ENCODE measurements around the gene B3GALT6. TPM values are rescaled to one million over a fixed set of nuclear protein-coding genes. Genes with fewer than 3 reads are reported as not detected.

Gene B3GALT6
- total RNA-seq, 1 experiment from 2014 or later, result 20.0 TPM

DNA sequence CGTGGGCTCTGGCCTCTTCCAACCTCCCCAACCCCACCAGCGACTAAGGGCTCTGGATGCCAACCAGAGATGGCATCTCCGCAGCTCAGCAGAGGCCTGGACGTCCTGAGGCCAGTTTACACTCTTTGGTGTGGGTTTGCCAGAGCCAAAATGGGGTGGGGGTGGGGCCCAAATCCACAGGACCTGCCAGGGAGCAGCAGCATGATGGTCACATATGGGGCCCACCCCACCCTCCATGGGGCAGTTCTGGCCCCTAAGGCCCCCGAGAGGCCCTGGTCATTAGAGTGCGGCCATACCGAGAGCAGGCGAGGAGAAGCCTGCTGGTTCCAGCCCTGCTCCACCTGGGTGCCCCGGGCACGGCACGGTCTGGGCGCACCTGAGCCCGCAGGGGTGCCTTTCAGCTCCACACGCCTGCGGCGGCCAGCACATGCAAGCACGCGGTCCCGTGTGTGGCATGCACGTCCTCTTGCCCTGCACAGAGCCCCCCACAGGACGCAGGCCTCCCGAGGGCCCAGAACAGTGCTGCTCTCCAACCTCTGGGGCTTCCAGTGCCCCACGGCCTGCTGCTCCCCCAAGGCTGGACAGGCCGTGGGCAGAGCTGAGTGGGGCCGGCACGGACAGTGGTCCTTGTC, 9.7 kb downstream of the B3GALT6 start (continued):
- TF ChIP-seq, protein P1, sequence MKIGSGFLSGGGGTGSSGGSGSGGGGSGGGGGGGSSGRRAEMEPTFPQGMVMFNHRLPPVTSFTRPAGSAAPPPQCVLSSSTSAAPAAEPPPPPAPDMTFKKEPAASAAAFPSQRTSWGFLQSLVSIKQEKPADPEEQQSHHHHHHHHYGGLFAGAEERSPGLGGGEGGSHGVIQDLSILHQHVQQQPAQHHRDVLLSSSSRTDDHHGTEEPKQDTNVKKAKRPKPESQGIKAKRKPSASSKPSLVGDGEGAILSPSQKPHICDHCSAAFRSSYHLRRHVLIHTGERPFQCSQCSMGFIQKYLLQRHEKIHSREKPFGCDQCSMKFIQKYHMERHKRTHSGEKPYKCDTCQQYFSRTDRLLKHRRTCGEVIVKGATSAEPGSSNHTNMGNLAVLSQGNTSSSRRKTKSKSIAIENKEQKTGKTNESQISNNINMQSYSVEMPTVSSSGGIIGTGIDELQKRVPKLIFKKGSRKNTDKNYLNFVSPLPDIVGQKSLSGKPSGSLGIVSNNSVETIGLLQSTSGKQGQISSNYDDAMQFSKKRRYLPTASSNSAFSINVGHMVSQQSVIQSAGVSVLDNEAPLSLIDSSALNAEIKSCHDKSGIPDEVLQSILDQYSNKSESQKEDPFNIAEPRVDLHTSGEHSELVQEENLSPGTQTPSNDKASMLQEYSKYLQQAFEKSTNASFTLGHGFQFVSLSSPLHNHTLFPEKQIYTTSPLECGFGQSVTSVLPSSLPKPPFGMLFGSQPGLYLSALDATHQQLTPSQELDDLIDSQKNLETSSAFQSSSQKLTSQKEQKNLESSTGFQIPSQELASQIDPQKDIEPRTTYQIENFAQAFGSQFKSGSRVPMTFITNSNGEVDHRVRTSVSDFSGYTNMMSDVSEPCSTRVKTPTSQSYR (CRISPR knock-in tag; IDR thresholded peaks at IDR 0.05), result no peak
- TF ChIP-seq, protein P2, sequence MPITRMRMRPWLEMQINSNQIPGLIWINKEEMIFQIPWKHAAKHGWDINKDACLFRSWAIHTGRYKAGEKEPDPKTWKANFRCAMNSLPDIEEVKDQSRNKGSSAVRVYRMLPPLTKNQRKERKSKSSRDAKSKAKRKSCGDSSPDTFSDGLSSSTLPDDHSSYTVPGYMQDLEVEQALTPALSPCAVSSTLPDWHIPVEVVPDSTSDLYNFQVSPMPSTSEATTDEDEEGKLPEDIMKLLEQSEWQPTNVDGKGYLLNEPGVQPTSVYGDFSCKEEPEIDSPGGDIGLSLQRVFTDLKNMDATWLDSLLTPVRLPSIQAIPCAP (CRISPR knock-in tag; IDR thresholded peaks at IDR 0.05), result no peak
- TF ChIP-seq ETV6 (CRISPR knock-in tag; IDR thresholded peaks at IDR 0.05) (no peak), SP1 (CRISPR knock-in tag; conservative IDR thresholded peaks at IDR 0.05) (no peak)
- TF ChIP-seq, protein P3, sequence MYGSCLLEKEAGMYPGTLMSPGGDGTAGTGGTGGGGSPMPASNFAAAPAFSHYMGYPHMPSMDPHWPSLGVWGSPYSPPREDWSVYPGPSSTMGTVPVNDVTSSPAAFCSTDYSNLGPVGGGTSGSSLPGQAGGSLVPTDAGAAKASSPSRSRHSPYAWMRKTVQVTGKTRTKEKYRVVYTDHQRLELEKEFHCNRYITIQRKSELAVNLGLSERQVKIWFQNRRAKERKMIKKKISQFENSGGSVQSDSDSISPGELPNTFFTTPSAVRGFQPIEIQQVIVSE (CRISPR knock-in tag; IDR thresholded peaks at IDR 0.05; ENCODE audit: borderline replicate concordance), result no peak

DNA sequence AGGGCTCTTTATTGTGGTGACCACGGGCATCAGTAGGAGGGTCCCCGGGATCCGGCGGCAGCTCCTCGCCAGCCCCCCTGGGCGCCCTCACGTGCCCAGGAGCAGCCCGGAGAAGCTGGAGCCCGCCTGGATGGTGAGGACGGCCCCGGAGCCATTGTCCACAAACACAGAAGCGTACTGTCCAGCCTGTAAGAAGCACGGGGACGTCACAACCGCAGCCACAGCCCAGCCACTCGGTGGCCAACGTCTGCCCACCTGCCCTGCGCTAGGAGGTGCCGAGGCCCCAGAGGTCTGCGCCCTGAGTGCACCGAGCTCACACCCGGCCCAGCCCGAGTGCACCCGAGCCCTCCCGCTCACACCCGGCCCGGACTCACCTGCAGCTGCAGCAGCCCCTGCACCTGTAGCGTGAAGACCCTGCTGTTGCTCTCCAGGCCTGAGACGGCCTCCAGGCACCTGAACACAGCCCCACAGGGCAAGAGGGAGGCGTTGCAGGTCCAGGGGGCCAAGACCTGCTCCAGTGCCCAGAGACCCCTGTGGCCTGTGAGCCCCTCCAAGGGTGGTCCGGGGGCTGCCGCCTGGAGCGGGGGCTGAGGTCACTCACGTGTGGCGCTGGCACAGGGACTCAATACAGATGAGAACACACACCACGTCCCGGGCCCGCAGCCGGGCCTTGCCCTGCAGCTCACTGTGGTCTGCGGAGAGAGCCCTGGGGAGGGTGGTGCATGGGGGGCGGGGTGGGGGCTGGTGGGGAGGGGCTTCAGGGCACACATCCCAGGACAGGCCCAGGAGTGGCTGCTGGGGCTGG, 10.6 kb downstream of the B3GALT6 start:
- DNase-seq (ENCODE audit: low spot score) (no peak), ATAC-seq (no peak)
- no peak overlapping the region for H3K4me3 Mint-ChIP-seq
- H3K4me1 Mint-ChIP-seq, result no peaks in the 10 kb centered on the region
- H3K27me3 Mint-ChIP-seq (ENCODE audit: low read depth), result no peaks in the 10 kb centered on the region
- ChIA-PET POLR2A (no interaction called here), CTCF (interaction anchor here (1.1 kb wide), 1 partner anchor 62 kb away, joined by 3 read pairs; no protein-coding TSS in a partner anchor)
- no peaks in the 10 kb centered on the region for H3K36me3 Mint-ChIP-seq
- no peaks in the 10 kb centered on the region for H3K9me3 Mint-ChIP-seq
- H3K27ac Mint-ChIP-seq, result no peak overlapping the region
- no peak for TF ChIP-seq GTF2I (CRISPR knock-in tag; conservative IDR thresholded peaks at IDR 0.05)
- TF ChIP-seq, protein P4, sequence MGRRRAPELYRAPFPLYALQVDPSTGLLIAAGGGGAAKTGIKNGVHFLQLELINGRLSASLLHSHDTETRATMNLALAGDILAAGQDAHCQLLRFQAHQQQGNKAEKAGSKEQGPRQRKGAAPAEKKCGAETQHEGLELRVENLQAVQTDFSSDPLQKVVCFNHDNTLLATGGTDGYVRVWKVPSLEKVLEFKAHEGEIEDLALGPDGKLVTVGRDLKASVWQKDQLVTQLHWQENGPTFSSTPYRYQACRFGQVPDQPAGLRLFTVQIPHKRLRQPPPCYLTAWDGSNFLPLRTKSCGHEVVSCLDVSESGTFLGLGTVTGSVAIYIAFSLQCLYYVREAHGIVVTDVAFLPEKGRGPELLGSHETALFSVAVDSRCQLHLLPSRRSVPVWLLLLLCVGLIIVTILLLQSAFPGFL (CRISPR knock-in tag; IDR thresholded peaks at IDR 0.05; ENCODE audit: borderline replicate concordance), result no peak
- TF ChIP-seq, protein P5, sequence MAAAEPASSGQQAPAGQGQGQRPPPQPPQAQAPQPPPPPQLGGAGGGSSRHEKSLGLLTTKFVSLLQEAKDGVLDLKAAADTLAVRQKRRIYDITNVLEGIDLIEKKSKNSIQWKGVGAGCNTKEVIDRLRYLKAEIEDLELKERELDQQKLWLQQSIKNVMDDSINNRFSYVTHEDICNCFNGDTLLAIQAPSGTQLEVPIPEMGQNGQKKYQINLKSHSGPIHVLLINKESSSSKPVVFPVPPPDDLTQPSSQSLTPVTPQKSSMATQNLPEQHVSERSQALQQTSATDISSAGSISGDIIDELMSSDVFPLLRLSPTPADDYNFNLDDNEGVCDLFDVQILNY (CRISPR knock-in tag; IDR thresholded peaks at IDR 0.05), result no peak
- TF ChIP-seq NR1H2 (CRISPR knock-in tag; IDR thresholded peaks at IDR 0.05), result no peak
- TF ChIP-seq HMGA2 (CRISPR knock-in tag; IDR thresholded peaks at IDR 0.05), result no peak
- no peak for TF ChIP-seq RORB (CRISPR knock-in tag; IDR thresholded peaks at IDR 0.05)
- no peak for TF ChIP-seq ESRRA (CRISPR knock-in tag; IDR thresholded peaks at IDR 0.05; ENCODE audit: borderline replicate concordance)
- no peak for TF ChIP-seq ETV6 (CRISPR knock-in tag; IDR thresholded peaks at IDR 0.05)
- no peak for TF ChIP-seq TEAD1 (CRISPR knock-in tag; IDR thresholded peaks at IDR 0.05)
- TF ChIP-seq, protein P6, sequence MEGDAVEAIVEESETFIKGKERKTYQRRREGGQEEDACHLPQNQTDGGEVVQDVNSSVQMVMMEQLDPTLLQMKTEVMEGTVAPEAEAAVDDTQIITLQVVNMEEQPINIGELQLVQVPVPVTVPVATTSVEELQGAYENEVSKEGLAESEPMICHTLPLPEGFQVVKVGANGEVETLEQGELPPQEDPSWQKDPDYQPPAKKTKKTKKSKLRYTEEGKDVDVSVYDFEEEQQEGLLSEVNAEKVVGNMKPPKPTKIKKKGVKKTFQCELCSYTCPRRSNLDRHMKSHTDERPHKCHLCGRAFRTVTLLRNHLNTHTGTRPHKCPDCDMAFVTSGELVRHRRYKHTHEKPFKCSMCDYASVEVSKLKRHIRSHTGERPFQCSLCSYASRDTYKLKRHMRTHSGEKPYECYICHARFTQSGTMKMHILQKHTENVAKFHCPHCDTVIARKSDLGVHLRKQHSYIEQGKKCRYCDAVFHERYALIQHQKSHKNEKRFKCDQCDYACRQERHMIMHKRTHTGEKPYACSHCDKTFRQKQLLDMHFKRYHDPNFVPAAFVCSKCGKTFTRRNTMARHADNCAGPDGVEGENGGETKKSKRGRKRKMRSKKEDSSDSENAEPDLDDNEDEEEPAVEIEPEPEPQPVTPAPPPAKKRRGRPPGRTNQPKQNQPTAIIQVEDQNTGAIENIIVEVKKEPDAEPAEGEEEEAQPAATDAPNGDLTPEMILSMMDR (IDR thresholded peaks at IDR 0.05), result no peak
- TF ChIP-seq NFATC4 (CRISPR knock-in tag; IDR thresholded peaks at IDR 0.05), result no peak
- TF ChIP-seq, protein P7, sequence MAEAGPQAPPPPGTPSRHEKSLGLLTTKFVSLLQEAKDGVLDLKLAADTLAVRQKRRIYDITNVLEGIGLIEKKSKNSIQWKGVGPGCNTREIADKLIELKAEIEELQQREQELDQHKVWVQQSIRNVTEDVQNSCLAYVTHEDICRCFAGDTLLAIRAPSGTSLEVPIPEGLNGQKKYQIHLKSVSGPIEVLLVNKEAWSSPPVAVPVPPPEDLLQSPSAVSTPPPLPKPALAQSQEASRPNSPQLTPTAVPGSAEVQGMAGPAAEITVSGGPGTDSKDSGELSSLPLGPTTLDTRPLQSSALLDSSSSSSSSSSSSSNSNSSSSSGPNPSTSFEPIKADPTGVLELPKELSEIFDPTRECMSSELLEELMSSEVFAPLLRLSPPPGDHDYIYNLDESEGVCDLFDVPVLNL (CRISPR knock-in tag; IDR thresholded peaks at IDR 0.05; ENCODE audit: borderline replicate concordance, low read depth), result no peak
- no peak for TF ChIP-seq ZBTB21 (CRISPR knock-in tag; IDR thresholded peaks at IDR 0.05; ENCODE audit: borderline replicate concordance)
- TF ChIP-seq GABPB1 (CRISPR knock-in tag; IDR thresholded peaks at IDR 0.05), result no peak
- TF ChIP-seq, protein P8, sequence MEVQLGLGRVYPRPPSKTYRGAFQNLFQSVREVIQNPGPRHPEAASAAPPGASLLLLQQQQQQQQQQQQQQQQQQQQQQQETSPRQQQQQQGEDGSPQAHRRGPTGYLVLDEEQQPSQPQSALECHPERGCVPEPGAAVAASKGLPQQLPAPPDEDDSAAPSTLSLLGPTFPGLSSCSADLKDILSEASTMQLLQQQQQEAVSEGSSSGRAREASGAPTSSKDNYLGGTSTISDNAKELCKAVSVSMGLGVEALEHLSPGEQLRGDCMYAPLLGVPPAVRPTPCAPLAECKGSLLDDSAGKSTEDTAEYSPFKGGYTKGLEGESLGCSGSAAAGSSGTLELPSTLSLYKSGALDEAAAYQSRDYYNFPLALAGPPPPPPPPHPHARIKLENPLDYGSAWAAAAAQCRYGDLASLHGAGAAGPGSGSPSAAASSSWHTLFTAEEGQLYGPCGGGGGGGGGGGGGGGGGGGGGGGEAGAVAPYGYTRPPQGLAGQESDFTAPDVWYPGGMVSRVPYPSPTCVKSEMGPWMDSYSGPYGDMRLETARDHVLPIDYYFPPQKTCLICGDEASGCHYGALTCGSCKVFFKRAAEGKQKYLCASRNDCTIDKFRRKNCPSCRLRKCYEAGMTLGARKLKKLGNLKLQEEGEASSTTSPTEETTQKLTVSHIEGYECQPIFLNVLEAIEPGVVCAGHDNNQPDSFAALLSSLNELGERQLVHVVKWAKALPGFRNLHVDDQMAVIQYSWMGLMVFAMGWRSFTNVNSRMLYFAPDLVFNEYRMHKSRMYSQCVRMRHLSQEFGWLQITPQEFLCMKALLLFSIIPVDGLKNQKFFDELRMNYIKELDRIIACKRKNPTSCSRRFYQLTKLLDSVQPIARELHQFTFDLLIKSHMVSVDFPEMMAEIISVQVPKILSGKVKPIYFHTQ (CRISPR knock-in tag; IDR thresholded peaks at IDR 0.05), result no peak
- TF ChIP-seq ZNF396 (CRISPR knock-in tag; IDR thresholded peaks at IDR 0.05; ENCODE audit: borderline replicate concordance), result no peak
- TF ChIP-seq, protein P9, sequence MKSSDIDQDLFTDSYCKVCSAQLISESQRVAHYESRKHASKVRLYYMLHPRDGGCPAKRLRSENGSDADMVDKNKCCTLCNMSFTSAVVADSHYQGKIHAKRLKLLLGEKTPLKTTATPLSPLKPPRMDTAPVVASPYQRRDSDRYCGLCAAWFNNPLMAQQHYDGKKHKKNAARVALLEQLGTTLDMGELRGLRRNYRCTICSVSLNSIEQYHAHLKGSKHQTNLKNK (CRISPR knock-in tag; IDR thresholded peaks at IDR 0.05), result no peak

All from WTC11 (cell line).